ENCODE data around the gene ABI3BP. TPM values are rescaled to one million over a fixed set of nuclear protein-coding genes. Genes with fewer than 3 reads are reported as not detected.

The ABI3BP gene
- total RNA-seq, 1 experiment from 2014 or later, result 23.4 TPM

DNA sequence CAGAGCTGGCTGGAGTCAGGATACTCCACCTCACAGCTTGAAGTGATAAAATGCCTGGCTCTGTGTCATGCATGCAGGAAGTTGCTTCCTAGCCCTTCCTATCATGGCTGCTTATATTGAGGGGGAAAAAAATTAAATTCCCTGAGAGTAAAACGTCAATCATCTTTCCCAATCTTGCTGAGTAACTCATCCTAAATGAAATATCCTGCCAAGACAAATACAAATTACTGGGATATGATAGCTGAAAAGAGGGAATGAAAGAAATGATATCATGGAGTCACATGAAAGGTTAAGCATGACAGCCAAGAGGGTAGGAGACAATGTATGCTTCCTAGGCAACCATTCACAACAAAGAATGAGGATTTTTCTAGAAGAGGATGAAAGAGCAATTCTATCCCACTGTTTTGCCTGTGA is 110.6 kb downstream of the ABI3BP start:
- H2AFZ ChIP-seq (ENCODE audit: low read length), result peak overlapping the region; percentile 49; the same call in 1 of the 2 replicates
- ChIA-PET CTCF (no interaction called here), POLR2A (ENCODE audit: unreplicated experiment) (interaction anchor here (0.8 kb wide), 1 partner anchor 142 kb away, joined by 4 read pairs; no protein-coding TSS in a partner anchor)
- no peak overlapping the region for H3K4me2 ChIP-seq (ENCODE audit: low read length)
- TF ChIP-seq, protein P1, sequence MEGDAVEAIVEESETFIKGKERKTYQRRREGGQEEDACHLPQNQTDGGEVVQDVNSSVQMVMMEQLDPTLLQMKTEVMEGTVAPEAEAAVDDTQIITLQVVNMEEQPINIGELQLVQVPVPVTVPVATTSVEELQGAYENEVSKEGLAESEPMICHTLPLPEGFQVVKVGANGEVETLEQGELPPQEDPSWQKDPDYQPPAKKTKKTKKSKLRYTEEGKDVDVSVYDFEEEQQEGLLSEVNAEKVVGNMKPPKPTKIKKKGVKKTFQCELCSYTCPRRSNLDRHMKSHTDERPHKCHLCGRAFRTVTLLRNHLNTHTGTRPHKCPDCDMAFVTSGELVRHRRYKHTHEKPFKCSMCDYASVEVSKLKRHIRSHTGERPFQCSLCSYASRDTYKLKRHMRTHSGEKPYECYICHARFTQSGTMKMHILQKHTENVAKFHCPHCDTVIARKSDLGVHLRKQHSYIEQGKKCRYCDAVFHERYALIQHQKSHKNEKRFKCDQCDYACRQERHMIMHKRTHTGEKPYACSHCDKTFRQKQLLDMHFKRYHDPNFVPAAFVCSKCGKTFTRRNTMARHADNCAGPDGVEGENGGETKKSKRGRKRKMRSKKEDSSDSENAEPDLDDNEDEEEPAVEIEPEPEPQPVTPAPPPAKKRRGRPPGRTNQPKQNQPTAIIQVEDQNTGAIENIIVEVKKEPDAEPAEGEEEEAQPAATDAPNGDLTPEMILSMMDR (conservative IDR thresholded peaks at IDR 0.05; ENCODE audit: low read depth, low read length), result no peak
- TF ChIP-seq EZH2phosphoT487 (IDR thresholded peaks at IDR 0.05; ENCODE audit: borderline replicate concordance, low read length) (no peak), EZH2 (IDR thresholded peaks at IDR 0.05; ENCODE audit: low read length, unreplicated experiment) (no peak)
- no peaks in the 10 kb centered on the region for H3K9me3 ChIP-seq (ENCODE audit: low read length)
- H3K36me3 ChIP-seq (ENCODE audit: low read depth, low read length), result no peaks in the 10 kb centered on the region
- ATAC-seq (peak; percentile 73), DNase-seq (peak; percentile 71)
- H3K79me2 ChIP-seq (ENCODE audit: low read length), result no peaks in the 10 kb centered on the region
- peak overlapping the region; percentile 58 for H3K27ac ChIP-seq (ENCODE audit: low read length)
- H3K9ac ChIP-seq (ENCODE audit: low read length), result no peak overlapping the region
- intact Hi-C loops (cut with micrococcal nuclease), result no loop called here
- no peaks in the 10 kb centered on the region for H3K9me2 ChIP-seq (replicated peaks; ENCODE audit: low read length)
- H3K4me3 ChIP-seq (ENCODE audit: low read length), result no peak overlapping the region
- no peaks in the 10 kb centered on the region for H3K27me3 ChIP-seq (ENCODE audit: low read length)
- H3F3A ChIP-seq (ENCODE audit: low read length, unreplicated experiment), result no peaks in the 10 kb centered on the region
- peaks cover 11% of the 10 kb centered on the region; the same call in 1 of the 2 replicates for H3K4me1 ChIP-seq (ENCODE audit: insufficient read depth, low read length)
- BruUV-seq (replicated peaks), result no TSS peak
- no peaks in the 10 kb centered on the region for H4K20me1 ChIP-seq (ENCODE audit: low read length)

DNA sequence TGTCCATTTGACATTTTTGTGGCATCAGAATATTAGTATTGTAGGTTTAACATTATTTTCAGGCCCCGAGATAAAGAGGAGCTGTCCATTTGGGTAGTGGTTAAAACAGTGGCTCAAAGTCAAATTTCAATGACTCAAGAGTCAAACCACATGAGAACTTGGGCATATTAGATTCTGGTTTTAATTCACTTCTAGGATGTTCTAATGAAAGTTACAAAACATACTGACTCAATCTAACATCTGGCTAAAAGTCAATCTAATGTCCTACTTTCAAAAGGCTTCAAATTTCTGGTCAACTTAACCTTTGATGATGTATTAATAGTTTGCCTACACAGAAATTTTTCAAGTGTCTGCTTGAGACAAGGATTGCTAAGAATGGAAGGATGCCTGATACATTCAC is 112.4 kb downstream of the ABI3BP start:
- no peaks in the 10 kb centered on the region for H3K36me3 ChIP-seq (ENCODE audit: low read depth, low read length)
- CTCF ChIA-PET, result no interaction called here
- no peak for TF ChIP-seq EZH2phosphoT487 (IDR thresholded peaks at IDR 0.05; ENCODE audit: borderline replicate concordance, low read length)
- TF ChIP-seq EZH2 (IDR thresholded peaks at IDR 0.05; ENCODE audit: low read length, unreplicated experiment), result no peak
- TF ChIP-seq, protein P1 (conservative IDR thresholded peaks at IDR 0.05; ENCODE audit: low read depth, low read length), result no peak
- H3K79me2 ChIP-seq (ENCODE audit: low read length), result no peaks in the 10 kb centered on the region
- intact Hi-C loops (cut with micrococcal nuclease), result no loop called here
- H3K4me2 ChIP-seq (ENCODE audit: low read length), result no peak overlapping the region
- H3K4me3 ChIP-seq (ENCODE audit: low read length), result no peak overlapping the region
- peaks cover 17% of the 10 kb centered on the region for H3K4me1 ChIP-seq (ENCODE audit: insufficient read depth, low read length)
- H3K9me3 ChIP-seq (ENCODE audit: low read length), result no peaks in the 10 kb centered on the region
- DNase-seq (no peak), ATAC-seq (no peak)
- H2AFZ ChIP-seq (ENCODE audit: low read length), result no peak overlapping the region
- no peak overlapping the region for H3K27ac ChIP-seq (ENCODE audit: low read length)
- H3K9me2 ChIP-seq (replicated peaks; ENCODE audit: low read length), result no peaks in the 10 kb centered on the region
- no peaks in the 10 kb centered on the region for H3K27me3 ChIP-seq (ENCODE audit: low read length)
- no peaks in the 10 kb centered on the region for H4K20me1 ChIP-seq (ENCODE audit: low read length)
- no TSS peak for BruUV-seq (replicated peaks)
- H3F3A ChIP-seq (ENCODE audit: low read length, unreplicated experiment), result no peaks in the 10 kb centered on the region
- POLR2A ChIA-PET (ENCODE audit: unreplicated experiment), result no interaction called here
- no peak overlapping the region for H3K9ac ChIP-seq (ENCODE audit: low read length)

GRCh38 chr3:100880072-100880471 is 113.1 kb downstream of the ABI3BP start:
- intact Hi-C loops (cut with micrococcal nuclease), result no loop called here
- Histone ChIP-seq H3K9ac (ENCODE audit: low read length) (no peak overlapping the region), H3K27ac (ENCODE audit: low read length) (no peak overlapping the region), H3K36me3 (ENCODE audit: low read depth, low read length) (no peaks in the 10 kb centered on the region), H4K20me1 (ENCODE audit: low read length) (no peaks in the 10 kb centered on the region), H3K4me1 (ENCODE audit: insufficient read depth, low read length) (peaks cover 25% of the 10 kb centered on the region), H3K79me2 (ENCODE audit: low read length) (no peaks in the 10 kb centered on the region), H3K9me3 (ENCODE audit: low read length) (no peaks in the 10 kb centered on the region), H3F3A (ENCODE audit: low read length, unreplicated experiment) (peaks cover 4% of the 10 kb centered on the region), H2AFZ (ENCODE audit: low read length) (no peak overlapping the region), H3K27me3 (ENCODE audit: low read length) (no peaks in the 10 kb centered on the region), H3K9me2 (replicated peaks; ENCODE audit: low read length) (no peaks in the 10 kb centered on the region), H3K4me2 (ENCODE audit: low read length) (no peak overlapping the region), H3K4me3 (ENCODE audit: low read length) (no peak overlapping the region)
- no peak for DNase-seq
- no peak for ATAC-seq
- TF ChIP-seq EZH2 (IDR thresholded peaks at IDR 0.05; ENCODE audit: low read length, unreplicated experiment), result no peak
- no peak for TF ChIP-seq EZH2phosphoT487 (IDR thresholded peaks at IDR 0.05; ENCODE audit: borderline replicate concordance, low read length)
- TF ChIP-seq, protein P1 (conservative IDR thresholded peaks at IDR 0.05; ENCODE audit: low read depth, low read length), result no peak
- ChIA-PET CTCF (no interaction called here), POLR2A (ENCODE audit: unreplicated experiment) (no interaction called here)
- no TSS peak for BruUV-seq (replicated peaks)
